ENCODE results near the gene CAMKMT.

DNA sequence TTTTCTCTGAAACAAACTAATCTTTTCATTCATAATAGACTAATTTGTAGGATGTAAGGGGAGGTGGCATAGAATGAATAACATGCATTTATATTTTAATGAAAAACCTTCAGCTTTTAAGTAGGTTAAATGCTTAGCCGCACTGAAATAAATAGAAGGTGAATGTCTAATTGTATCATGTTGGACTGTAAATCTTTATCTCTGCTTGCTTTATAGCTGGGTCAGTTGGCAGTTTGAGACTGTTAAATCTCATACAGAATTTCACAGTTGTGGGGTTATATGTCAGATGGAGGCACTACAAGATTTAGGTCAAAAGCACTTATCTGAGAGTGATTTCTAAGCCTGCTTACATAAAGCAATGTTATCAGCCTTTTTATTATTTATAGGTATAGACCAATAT, 405.0 kb downstream of the CAMKMT start:
- TF ChIP-seq CTCF (IDR thresholded peaks at IDR 0.05) (no peak), POLR2A (IDR thresholded peaks at IDR 0.05) (no peak), POLR2AphosphoS5 (IDR thresholded peaks at IDR 0.05) (no peak)

All from transverse colon (tissue), 4 donors.